H1 (cell line): ENCODE measurements around the gene RTN4RL1. TPM values are rescaled to one million over a fixed set of nuclear protein-coding genes. Genes with fewer than 3 reads are reported as not detected.

Source experiments
- CTCF ChIA-PET: fragments of 300-600 bp; sonication (Branson Sonifier 250); formaldehyde crosslinking; loops from one replicate; lab custom pipeline; 2021; ENCODE audit not compliant: partially characterized antibody; lab: Charles Lee
- POLR2A ChIA-PET: fragments of 300-600 bp; sonication (Branson Sonifier 250); formaldehyde crosslinking; loops from one replicate; lab custom pipeline; 2021; ENCODE audit warnings: inconsistent platforms; ENCODE audit not compliant: partially characterized antibody; lab: Charles Lee
- DNase-seq, 2 experiments: peaks; one replicate each; pipeline versions ENCODE4 v3.0.0 to v3.0.0-alpha.2; 2010 to 2022; ENCODE audit warnings: low spot score in 2 of 2, low read depth in 1 of 2, mixed read lengths in 1 of 2
- FAIRE-seq: peaks from 2 replicates; lab custom pipeline; 2011; peaks lifted over from hg19 to GRCh38; lab: Jason Lieb, UNC
- H2AFZ ChIP-seq: 2 replicates; pipeline ENCODE4 v1.8.1; 2012; ENCODE audit warnings: low read length, inconsistent platforms
- H2AK5ac ChIP-seq: 2 replicates; pipeline ENCODE4 v1.6.1; 2013; ENCODE audit warnings: low read depth, low read length
- H2BK120ac ChIP-seq: replicated peaks from 2 replicates; pipeline ENCODE3; 2013; ENCODE audit warnings: low read depth, low read length, inconsistent platforms
- H2BK12ac ChIP-seq: 2 replicates; pipeline ENCODE4 v1.6.1; 2013; ENCODE audit warnings: low read depth, low read length
- H2BK15ac ChIP-seq: 2 replicates; pipeline ENCODE4 v1.6.1; 2013; ENCODE audit warnings: low read length
- H2BK20ac ChIP-seq: 2 replicates; pipeline ENCODE4 v1.6.1; 2013; ENCODE audit warnings: low read length
- H2BK5ac ChIP-seq: 2 replicates; pipeline ENCODE4 v1.6.1; 2013; ENCODE audit warnings: low read depth, low read length
- H3K14ac ChIP-seq: 2 replicates; pipeline ENCODE4 v1.6.1; 2013; ENCODE audit warnings: inconsistent platforms; ENCODE audit not compliant: insufficient read length
- H3K18ac ChIP-seq: 2 replicates; pipeline ENCODE4 v1.6.1; 2013; ENCODE audit warnings: low read length; ENCODE audit errors: extremely low read depth
- H3K23ac ChIP-seq: 2 replicates; pipeline ENCODE4 v1.6.1; 2013; ENCODE audit warnings: inconsistent platforms; ENCODE audit not compliant: insufficient read length
- H3K23me2 ChIP-seq: 2 replicates; pipeline ENCODE4 v1.6.1; 2013; ENCODE audit warnings: low read depth, low read length
- H3K27ac ChIP-seq: 2 replicates; pipeline ENCODE4 v1.6.1; 2011; ENCODE audit warnings: low read depth, low read length, inconsistent platforms
- H3K27me3 ChIP-seq, 4 experiments: replicated peaks in 1 of 4; 1 replicate in 1 of 4; 2 replicates in 3 of 4; pipeline versions ENCODE4 v1.6.1 to v1.8.1; 2011 to 2013; ENCODE audit warnings: low read length in 3 of 4, mild to moderate bottlenecking in 3 of 4, inconsistent platforms in 2 of 4, mixed read lengths in 2 of 4, moderate library complexity in 1 of 4; ENCODE audit not compliant: control insufficient read depth in 3 of 4, insufficient read depth in 3 of 4; ENCODE audit errors: extremely low read depth in 1 of 4
- H3K36me3 ChIP-seq, 4 experiments: 2 replicates each; pipeline versions ENCODE4 v1.6.1 to v1.8.1; 2011 to 2013; ENCODE audit warnings: mild to moderate bottlenecking in 4 of 4, low read length in 3 of 4, moderate library complexity in 2 of 4, control low read depth in 1 of 4, inconsistent platforms in 1 of 4; ENCODE audit not compliant: insufficient read depth in 4 of 4, control insufficient read depth in 2 of 4
- H3K4ac ChIP-seq: replicated peaks from 2 replicates; pipeline ENCODE3; 2013; ENCODE audit warnings: low read length, low read depth, mixed read lengths, inconsistent platforms; ENCODE audit not compliant: insufficient read length
- H3K4me1 ChIP-seq, 4 experiments: replicated peaks in 1 of 4; 1 replicate in 1 of 4; 2 replicates in 3 of 4; pipeline versions ENCODE4 v1.6.1 to v1.8.1; 2011 to 2013; ENCODE audit warnings: low read length in 3 of 4, inconsistent platforms in 2 of 4, mixed read lengths in 1 of 4; ENCODE audit not compliant: insufficient read depth in 4 of 4, control insufficient read depth in 3 of 4
- H3K4me2 ChIP-seq, 2 experiments: 2 replicates each; pipeline versions ENCODE4 v1.6.1 to v1.8.1; 2011 to 2013; ENCODE audit warnings: low read depth in 2 of 2, low read length in 2 of 2, control low read depth in 1 of 2, inconsistent platforms in 1 of 2, mild to moderate bottlenecking in 1 of 2; ENCODE audit not compliant: insufficient read depth in 1 of 2
- H3K4me3 ChIP-seq, 4 experiments: fragments of 200-600, 300-600 bp in 1 of 4; sonication (generic), shearing (Covaris generic), sonication (Bioruptor Twin) in 1 of 4; 2 replicates each; pipeline versions ENCODE4 v1.5.1 to v1.8.1; 2011 to 2016; ENCODE audit warnings: low read length in 4 of 4, low read depth in 3 of 4, control low read depth in 2 of 4, inconsistent platforms in 2 of 4, mild to moderate bottlenecking in 2 of 4, mixed read lengths in 1 of 4, moderate library complexity in 1 of 4; ENCODE audit not compliant: insufficient read depth in 2 of 4; ENCODE audit errors: extremely low read depth in 1 of 4
- H3K56ac ChIP-seq: replicated peaks from 2 replicates; pipeline ENCODE3; 2013; ENCODE audit warnings: low read depth, mild to moderate bottlenecking, mixed read lengths, low read length, inconsistent platforms; ENCODE audit not compliant: insufficient read length
- H3K79me1 ChIP-seq: 2 replicates; pipeline ENCODE4 v1.6.1; 2013; ENCODE audit warnings: low read depth, low read length, control low read depth
- H3K79me2 ChIP-seq, 2 experiments: 2 replicates each; pipeline versions ENCODE4 v1.6.1 to v1.8.1; 2012 to 2013; ENCODE audit warnings: low read length in 2 of 2, mild to moderate bottlenecking in 2 of 2, inconsistent platforms in 1 of 2; ENCODE audit not compliant: insufficient read depth in 2 of 2, control insufficient read depth in 1 of 2
- H3K9ac ChIP-seq, 4 experiments: replicated peaks in 1 of 4; 1 replicate in 1 of 4; 2 replicates in 3 of 4; pipeline versions ENCODE4 v1.6.1 to v1.8.1; 2011 to 2013; ENCODE audit warnings: low read depth in 3 of 4, low read length in 3 of 4, control low read depth in 2 of 4, mild to moderate bottlenecking in 2 of 4, moderate library complexity in 2 of 4, inconsistent platforms in 1 of 4; ENCODE audit errors: extremely low read depth in 1 of 4
- H3K9me3 ChIP-seq, 2 experiments: 2 replicates each; pipeline versions ENCODE4 v1.6.1 to v1.8.1; 2012 to 2013; ENCODE audit warnings: mild to moderate bottlenecking in 2 of 2, moderate library complexity in 2 of 2, control low read depth in 1 of 2, inconsistent platforms in 1 of 2, low read depth in 1 of 2, low read length in 1 of 2, mixed read lengths in 1 of 2; ENCODE audit not compliant: insufficient read depth in 2 of 2
- H4K20me1 ChIP-seq, 2 experiments: replicated peaks in 1 of 2; 2 replicates each; pipeline versions ENCODE3 to v1.8.1; 2011 to 2013; ENCODE audit warnings: inconsistent platforms in 2 of 2, low read length in 2 of 2, mild to moderate bottlenecking in 1 of 2; ENCODE audit not compliant: insufficient read depth in 2 of 2, control insufficient read depth in 1 of 2
- H4K5ac ChIP-seq: 2 replicates; pipeline ENCODE4 v1.6.1; 2013; ENCODE audit warnings: low read length, low read depth, mixed read lengths, inconsistent platforms; ENCODE audit not compliant: insufficient read length
- H4K8ac ChIP-seq: 2 replicates; pipeline ENCODE4 v1.8.0; 2013; ENCODE audit warnings: mild to moderate bottlenecking, moderate library complexity, low read length, inconsistent platforms; ENCODE audit not compliant: insufficient read depth; ENCODE audit errors: extremely low read depth
- H4K91ac ChIP-seq: replicated peaks from 2 replicates; pipeline ENCODE3; 2013; ENCODE audit warnings: low read length, mixed read lengths, inconsistent platforms; ENCODE audit not compliant: insufficient read length
- BCL11A ChIP-seq, 2 experiments: IDR thresholded peaks; one replicate each; pipeline ENCODE4 v1.6.1; 2011; ENCODE audit warnings: low read depth in 2 of 2, low read length in 2 of 2, mild to moderate bottlenecking in 2 of 2
- EZH2 ChIP-seq: fragments of 200-600 bp; sonication (generic); IDR thresholded peaks from 2 replicates; pipeline ENCODE4 v1.7.1; 2012; ENCODE audit warnings: low read depth, mild to moderate bottlenecking, moderate library complexity, low read length, inconsistent platforms; ENCODE audit not compliant: severe bottlenecking
- HDAC2 ChIP-seq, 2 experiments: fragments of 300-600 bp in 1 of 2; sonication (generic) in 1 of 2; IDR thresholded peaks; 2 replicates each; pipeline ENCODE4 v1.6.1; 2011 to 2012; ENCODE audit warnings: low read depth in 2 of 2, low read length in 2 of 2, mild to moderate bottlenecking in 2 of 2, moderate library complexity in 2 of 2, borderline replicate concordance in 1 of 2, inconsistent platforms in 1 of 2
- PHF8 ChIP-seq: fragments of 200-600 bp; sonication (generic); conservative IDR thresholded peaks from 2 replicates; pipeline ENCODE4 v1.7.1; 2012; ENCODE audit warnings: low read depth, mild to moderate bottlenecking, inconsistent platforms, low read length, moderate library complexity
- POLR2AphosphoS5 ChIP-seq: IDR thresholded peaks from 2 replicates; pipeline ENCODE4 v1.6.1; 2011; ENCODE audit warnings: low read depth, low read length
- SP4 ChIP-seq: IDR thresholded peaks from 2 replicates; pipeline ENCODE4 v1.6.1; 2012; ENCODE audit warnings: low read length, inconsistent platforms
- SUZ12 ChIP-seq: fragments of 200-600 bp; sonication (generic); IDR thresholded peaks from 2 replicates; pipeline ENCODE4 v1.6.1; 2012; ENCODE audit warnings: mild to moderate bottlenecking, inconsistent platforms, low read length, moderate library complexity, mixed read lengths
- TAF7 ChIP-seq: optimal IDR thresholded peaks from 2 replicates; pipeline ENCODE3; 2011; ENCODE audit warnings: low read depth, mild to moderate bottlenecking, inconsistent platforms, low read length, moderate library complexity, borderline replicate concordance
- whole genome bisulfite sequencing, 2 experiments: shearing (Covaris generic) in 1 of 2; methylation state at CpG; one replicate each; pipeline versions ENCODE4 v1.1.6 to v1.1.7; 2013 to 2015; ENCODE audit warnings: low lambda C conversion rate in 2 of 2, mixed read lengths in 2 of 2, inconsistent platforms in 1 of 2, low coverage in 1 of 2, missing lambda C conversion rate in 1 of 2; ENCODE audit not compliant: insufficient replicate concordance in 2 of 2, insufficient coverage in 1 of 2, insufficient read length in 1 of 2; ENCODE audit errors: extremely low coverage in 1 of 2, missing lambda C conversion rate in 1 of 2; 5-methylcytosine and 5-hydroxymethylcytosine counted together
- polyA plus RNA-seq, 7 experiments: library from polyadenylated mRNA; depleted of rRNA in 3 of 7; stranded (reverse) in 5 of 7; unstranded in 2 of 7; fragments of >200 nt in 5 of 7; fragments of 200-250 nt in 2 of 7; gene quantifications; 1 replicate in 5 of 7; 2 replicates in 1 of 7; 4 replicates in 1 of 7; pipeline versions ENCODE4 v1.2.1 to v1.2.3, GENCODE V29; 2011 to 2013; ENCODE audit warnings: missing spikeins in 2 of 7, mixed read lengths in 2 of 7
- total RNA-seq: library from RNA; stranded (reverse); fragmentation: NEBNext Ultra II Directional; extraction: Animal tissue kit (Norgen Biotek cat#: 25700); gene quantifications from 2 replicates; pipeline ENCODE4 v1.2.1, GENCODE V29; 2021
- TF ChIP-seq, protein P1 (sequence below): IDR thresholded peaks from 2 replicates; pipeline ENCODE4 v1.6.1; 2012; ENCODE audit warnings: inconsistent platforms
- TF ChIP-seq, protein P2 (sequence below): IDR thresholded peaks from 2 replicates; pipeline ENCODE4 v1.6.1; 2012; ENCODE audit warnings: inconsistent platforms

The RTN4RL1 gene
- total and polyA plus RNA-seq, 2 of the 8 experiments (the other 6 are each of a cell fraction or from before 2014, with no cell fraction given): 0.09 TPM; not detected in 1

- Histone ChIP-seq H3K36me3 (peaks cover 0 to 6% (median 0%) of the 10 kb centered on the region in 4 experiments; a peak in 1 of 8 replicates), H2AK5ac (no peak overlapping the region), H4K20me1 (peaks cover 0 to 5% of the 10 kb centered on the region in 2 experiments), H4K8ac (peak overlapping the region; percentile 4; the same call in 1 of the 2 replicates), H3K27ac (no peak overlapping the region), H2BK120ac (no peak overlapping the region), H3K56ac (no peak overlapping the region), H3K23ac (no peak overlapping the region), H3K4me1 (peaks cover 0 to 17% (median 6%) of the 10 kb centered on the region in 4 experiments; a peak in 6 of 7 replicates), H3K27me3 (peaks cover 69 to 93% (median 88%) of the 10 kb centered on the region in 4 experiments), H3K18ac (no peak overlapping the region; the same call in 1 of the 2 replicates), H3K23me2 (peaks cover 12% of the 10 kb centered on the region; the same call in 1 of the 2 replicates), H2BK12ac (no peak overlapping the region), H2BK5ac (no peak overlapping the region), H3K4ac (no peak overlapping the region), H3K9ac (no peak overlapping the region), H3K9me3 (no peaks in the 10 kb centered on the region), H3K14ac (no peak overlapping the region), H3K79me1 (no peaks in the 10 kb centered on the region), H2BK20ac (no peak overlapping the region), H2AFZ (no peak overlapping the region), H4K91ac (no peak overlapping the region), H4K5ac (no peak overlapping the region), H3K4me3 (peak overlapping the region; percentile 12 to 63 (median 36); a peak in 7 of 8 replicates), H2BK15ac (no peak overlapping the region), H3K4me2 (peak overlapping the region; percentile 64 to 80), H3K79me2 (no peaks in the 10 kb centered on the region)
- ChIA-PET POLR2A (interaction anchor here (1.0 to 1.4 kb wide), 3 partner anchors 8 to 278 kb away, joined by 3 to 4 read pairs (median 3); partner anchors contain the start of genes SMG6 and SRR), CTCF (interaction anchor here (1.0 to 5.3 kb wide), 15 partner anchors 13 to 121 kb away, joined by 3 to 47 read pairs (median 4); partner anchors contain the start of gene HIC1)
- DNase-seq (peak in 1 of 2 experiments; percentile 67), FAIRE-seq (no peak)
- peak; percentile 99 for TF ChIP-seq SUZ12
- no peak for TF ChIP-seq PHF8
- no peak for TF ChIP-seq BCL11A (IDR thresholded peaks at IDR 0.05; ENCODE audit: low read depth in 2 of 2, low read length in 2 of 2)
- TF ChIP-seq HDAC2 (IDR thresholded peaks at IDR 0.05; ENCODE audit: borderline replicate concordance in 1 of 2, low read depth in 2 of 2, low read length in 2 of 2): 0 out of 4 replicates have a peak, but pooled peaks of 1 of the 2 experiments have one; percentile 10
- no peak for TF ChIP-seq SP4
- peak; percentile 99 for TF ChIP-seq EZH2
- TF ChIP-seq, protein P1, sequence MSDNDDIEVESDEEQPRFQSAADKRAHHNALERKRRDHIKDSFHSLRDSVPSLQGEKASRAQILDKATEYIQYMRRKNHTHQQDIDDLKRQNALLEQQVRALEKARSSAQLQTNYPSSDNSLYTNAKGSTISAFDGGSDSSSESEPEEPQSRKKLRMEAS: peak; percentile 63
- no peak for TF ChIP-seq POLR2AphosphoS5
- TF ChIP-seq, protein P2, sequence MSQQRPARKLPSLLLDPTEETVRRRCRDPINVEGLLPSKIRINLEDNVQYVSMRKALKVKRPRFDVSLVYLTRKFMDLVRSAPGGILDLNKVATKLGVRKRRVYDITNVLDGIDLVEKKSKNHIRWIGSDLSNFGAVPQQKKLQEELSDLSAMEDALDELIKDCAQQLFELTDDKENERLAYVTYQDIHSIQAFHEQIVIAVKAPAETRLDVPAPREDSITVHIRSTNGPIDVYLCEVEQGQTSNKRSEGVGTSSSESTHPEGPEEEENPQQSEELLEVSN: peak; percentile 39; the same call in 1 of the 2 replicates
- no peak for TF ChIP-seq TAF7
- WGBS, 2 experiments: 3% methylated on average over 38 of the region's 73 CpGs; no CpG with 5 or more reads in 1 of the 2 experiments
Measured at GRCh38 chr17:2024572-2025219, 438 bp downstream of the RTN4RL1 start.
